ENCODE results near the gene POR.
"Not testable (repeated sequence)": the region's sequence is repeated elsewhere in the genome, so short reads cannot be mapped to it uniquely, and the experiment has no call there.

Gene POR

DNA sequence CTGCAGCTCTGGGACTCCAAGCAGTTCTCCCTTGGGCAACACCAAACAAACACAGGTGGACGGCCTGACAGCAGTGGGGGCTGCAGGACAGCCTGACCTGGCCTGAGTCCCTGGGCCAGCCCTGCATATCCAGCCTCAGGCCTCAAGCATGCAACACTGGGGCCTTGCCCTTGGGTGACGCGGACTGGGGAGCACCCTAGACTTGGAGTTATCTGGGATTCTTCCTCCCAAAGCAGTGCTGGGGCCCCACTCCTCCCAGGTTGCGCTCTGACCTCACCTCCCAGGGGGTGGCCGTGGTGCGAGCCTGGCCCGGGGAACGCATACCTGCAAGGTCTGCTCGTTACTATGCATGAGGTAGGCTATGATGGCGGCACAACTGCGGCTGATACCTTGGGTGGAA, 85.6 kb downstream of the POR start:
- POLR2A ChIA-PET: no interaction called here
- TF ChIP-seq, protein P1, sequence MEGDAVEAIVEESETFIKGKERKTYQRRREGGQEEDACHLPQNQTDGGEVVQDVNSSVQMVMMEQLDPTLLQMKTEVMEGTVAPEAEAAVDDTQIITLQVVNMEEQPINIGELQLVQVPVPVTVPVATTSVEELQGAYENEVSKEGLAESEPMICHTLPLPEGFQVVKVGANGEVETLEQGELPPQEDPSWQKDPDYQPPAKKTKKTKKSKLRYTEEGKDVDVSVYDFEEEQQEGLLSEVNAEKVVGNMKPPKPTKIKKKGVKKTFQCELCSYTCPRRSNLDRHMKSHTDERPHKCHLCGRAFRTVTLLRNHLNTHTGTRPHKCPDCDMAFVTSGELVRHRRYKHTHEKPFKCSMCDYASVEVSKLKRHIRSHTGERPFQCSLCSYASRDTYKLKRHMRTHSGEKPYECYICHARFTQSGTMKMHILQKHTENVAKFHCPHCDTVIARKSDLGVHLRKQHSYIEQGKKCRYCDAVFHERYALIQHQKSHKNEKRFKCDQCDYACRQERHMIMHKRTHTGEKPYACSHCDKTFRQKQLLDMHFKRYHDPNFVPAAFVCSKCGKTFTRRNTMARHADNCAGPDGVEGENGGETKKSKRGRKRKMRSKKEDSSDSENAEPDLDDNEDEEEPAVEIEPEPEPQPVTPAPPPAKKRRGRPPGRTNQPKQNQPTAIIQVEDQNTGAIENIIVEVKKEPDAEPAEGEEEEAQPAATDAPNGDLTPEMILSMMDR (IDR thresholded peaks at IDR 0.05; ENCODE audit: control extremely low read depth, extremely low read depth, low read depth, missing control alignments): no peak
- DNase-seq (ENCODE audit: extremely low spot score): no peak
- CTCF ChIA-PET: no interaction called here

DNA sequence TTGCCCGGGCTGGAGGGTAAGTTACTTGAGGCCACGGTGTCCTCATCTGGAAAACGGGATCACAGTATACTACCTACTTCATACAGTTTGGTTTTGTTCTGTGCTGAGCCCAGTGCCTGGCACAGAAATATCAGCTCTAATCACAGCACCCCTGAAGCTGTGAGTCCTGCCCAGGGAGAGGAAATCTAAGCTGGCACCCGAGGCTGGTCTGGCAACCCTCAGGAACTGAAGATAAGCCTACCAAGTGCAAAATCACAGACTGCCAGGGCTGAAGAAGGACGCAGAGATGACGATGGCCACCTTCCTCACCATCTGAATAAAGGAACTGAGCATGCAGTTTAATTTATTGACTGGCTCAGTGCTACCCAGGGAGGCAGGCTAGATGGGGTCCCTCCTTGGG, 87.2 kb downstream of the POR start:
- CTCF ChIA-PET: interaction anchor here (0.9 to 1.0 kb wide), 2 partner anchors 18 to 135 kb away, joined by 3 read pairs; no protein-coding TSS in a partner anchor
- TF ChIP-seq, protein P1 (IDR thresholded peaks at IDR 0.05; ENCODE audit: control extremely low read depth, extremely low read depth, low read depth, missing control alignments): no peak
- no peak for DNase-seq (ENCODE audit: extremely low spot score)
- POLR2A ChIA-PET: no interaction called here

DNA sequence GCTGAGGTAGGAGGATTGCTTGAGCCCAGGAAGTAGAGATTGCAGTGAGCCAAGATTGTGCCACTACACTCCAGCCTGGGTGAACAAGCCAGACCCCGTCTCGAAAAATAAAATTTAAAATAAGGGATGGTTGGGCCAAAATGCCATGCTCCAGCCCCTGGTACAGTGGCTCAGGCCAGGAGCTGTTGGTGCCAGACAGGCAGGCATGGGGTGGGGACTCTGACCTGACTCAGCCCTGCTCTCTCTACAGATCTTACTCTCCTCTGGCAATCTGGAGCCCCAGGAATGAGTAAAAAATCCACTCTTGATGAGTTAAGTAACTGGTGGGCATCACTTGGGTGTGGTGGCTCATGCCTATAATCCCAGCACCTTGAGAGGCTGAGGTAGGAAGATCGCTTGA, 87.9 kb downstream of the POR start:
- TF ChIP-seq, protein P1 (IDR thresholded peaks at IDR 0.05; ENCODE audit: control extremely low read depth, extremely low read depth, low read depth, missing control alignments): no peak
- POLR2A ChIA-PET: no interaction called here
- no peak for DNase-seq (ENCODE audit: extremely low spot score)
- CTCF ChIA-PET: interaction anchor here (0.9 to 2.8 kb wide), 6 partner anchors 8 to 137 kb away, joined by 3 to 10 read pairs (median 3); no protein-coding TSS in a partner anchor

DNA sequence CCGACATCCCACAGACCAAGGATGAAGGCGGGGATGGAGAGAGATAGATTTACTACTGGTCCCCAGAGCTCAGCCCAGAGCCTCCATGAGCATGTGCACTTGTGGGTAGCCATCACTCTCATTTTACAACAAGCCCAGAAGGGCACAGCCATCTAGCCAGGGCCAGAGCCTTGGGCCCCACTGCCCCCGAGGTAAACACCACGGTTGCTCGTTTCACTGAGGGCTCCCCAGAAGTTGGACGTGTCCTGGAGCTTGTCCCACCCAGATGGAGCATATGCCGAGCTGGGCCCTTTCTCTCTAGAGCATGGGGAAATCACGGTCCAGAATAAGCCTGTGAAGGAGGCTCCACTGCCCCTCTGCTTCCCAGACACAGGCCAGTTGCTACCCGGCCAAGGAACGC, 88.4 kb downstream of the POR start:
- no peak for DNase-seq (ENCODE audit: extremely low spot score)
- CTCF ChIA-PET: interaction anchor here (0.8 to 2.8 kb wide), 6 partner anchors 8 to 138 kb away, joined by 3 to 10 read pairs (median 3); no protein-coding TSS in a partner anchor

DNA sequence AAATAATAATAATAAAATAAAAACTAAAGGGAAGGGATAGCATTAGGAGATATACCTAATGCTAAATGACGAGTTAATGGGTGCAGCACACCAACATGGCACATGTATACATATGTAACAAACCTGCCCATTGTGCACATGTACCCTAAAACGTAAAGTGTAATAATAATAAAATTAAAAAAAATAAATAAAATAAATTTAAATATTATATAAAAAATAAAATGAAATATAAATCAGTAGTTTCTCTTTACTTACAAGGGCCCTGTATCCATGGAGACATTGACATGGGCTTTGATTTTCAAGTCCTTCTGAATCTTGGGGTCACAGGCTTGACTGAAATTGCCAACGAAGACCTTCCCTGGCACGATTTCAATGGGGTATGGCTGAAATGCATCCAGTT, 90.0 kb downstream of the POR start:
- POLR2A ChIA-PET: not testable (repeated sequence)
- CTCF ChIA-PET: interaction anchor here (2.8 kb wide), 1 partner anchor 15 kb away, joined by 10 read pairs; no protein-coding TSS in a partner anchor

More for the DNA sequence above, 88.4 kb downstream of the POR start:
- TF ChIP-seq, protein P1 (IDR thresholded peaks at IDR 0.05; ENCODE audit: control extremely low read depth, extremely low read depth, low read depth, missing control alignments): no peak
- POLR2A ChIA-PET: no interaction called here

DNA sequence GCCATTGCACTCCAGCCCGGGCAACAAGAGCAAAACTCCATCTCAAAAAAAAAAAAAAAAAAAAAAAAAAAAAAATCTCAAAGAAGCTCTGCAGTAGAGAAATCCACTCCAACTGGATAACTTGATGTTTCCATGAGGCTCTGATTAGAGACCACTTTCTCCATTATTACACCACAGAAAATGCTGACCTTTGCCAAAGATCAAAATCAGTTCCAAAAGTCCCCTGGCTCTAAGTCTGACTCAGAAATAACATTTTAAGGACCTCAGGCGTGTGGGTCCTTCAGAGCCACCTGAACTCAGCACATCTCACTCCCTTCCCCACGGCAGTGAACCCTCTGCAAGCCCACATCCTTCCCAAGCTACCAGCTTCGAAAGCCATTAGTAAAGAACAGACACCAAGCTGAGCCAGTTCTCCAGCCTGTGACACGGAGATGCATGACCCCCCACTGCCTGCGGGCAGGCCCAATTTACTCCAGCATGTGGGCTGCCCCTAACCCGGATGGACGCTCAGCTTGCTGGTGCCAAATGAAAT, 93.3 kb downstream of the POR start:
- TF ChIP-seq, protein P1 (IDR thresholded peaks at IDR 0.05; ENCODE audit: control extremely low read depth, extremely low read depth, low read depth, missing control alignments): no peak
- ChIA-PET CTCF (interaction anchor here (1.1 to 7.7 kb wide), 3 partner anchors 9 to 141 kb away, joined by 3 to 73 read pairs (median 5); no protein-coding TSS in a partner anchor), POLR2A (interaction anchor here (0.6 kb wide), 1 partner anchor 14 kb away, joined by 7 read pairs; the partner anchor contains the start of gene TMEM120A)
- DNase-seq (ENCODE audit: extremely low spot score): no peak

More for the DNA sequence above, 90.0 kb downstream of the POR start:
- not testable (repeated sequence) for DNase-seq (ENCODE audit: extremely low spot score)

Measured in GM10248 (cell line).